ENCODE measurements around the gene CERT1. TPM values are rescaled to one million over a fixed set of nuclear protein-coding genes. Genes with fewer than 3 reads are reported as not detected.

Gene CERT1
- total and polyA plus RNA-seq, 7 donors, result 14.1 to 63.3 (median 46.6) TPM

GRCh38 chr5:75525344-75525743, 13.9 kb upstream of the CERT1 start:
- Histone ChIP-seq H3K4me1 (peaks cover 20% of the 10 kb centered on the region), H3K4me3 (no peak overlapping the region), H3K9me3 (peaks cover 16% of the 10 kb centered on the region), H3K27ac (no peak overlapping the region), H3K27me3 (ENCODE audit: insufficient read depth in 3 of 3, low read length in 2 of 3) (no peaks in the 10 kb centered on the region), H3K36me3 (ENCODE audit: insufficient read depth in 1 of 2, low read depth in 1 of 2) (no peaks in the 10 kb centered on the region)
- TF ChIP-seq, protein P1, sequence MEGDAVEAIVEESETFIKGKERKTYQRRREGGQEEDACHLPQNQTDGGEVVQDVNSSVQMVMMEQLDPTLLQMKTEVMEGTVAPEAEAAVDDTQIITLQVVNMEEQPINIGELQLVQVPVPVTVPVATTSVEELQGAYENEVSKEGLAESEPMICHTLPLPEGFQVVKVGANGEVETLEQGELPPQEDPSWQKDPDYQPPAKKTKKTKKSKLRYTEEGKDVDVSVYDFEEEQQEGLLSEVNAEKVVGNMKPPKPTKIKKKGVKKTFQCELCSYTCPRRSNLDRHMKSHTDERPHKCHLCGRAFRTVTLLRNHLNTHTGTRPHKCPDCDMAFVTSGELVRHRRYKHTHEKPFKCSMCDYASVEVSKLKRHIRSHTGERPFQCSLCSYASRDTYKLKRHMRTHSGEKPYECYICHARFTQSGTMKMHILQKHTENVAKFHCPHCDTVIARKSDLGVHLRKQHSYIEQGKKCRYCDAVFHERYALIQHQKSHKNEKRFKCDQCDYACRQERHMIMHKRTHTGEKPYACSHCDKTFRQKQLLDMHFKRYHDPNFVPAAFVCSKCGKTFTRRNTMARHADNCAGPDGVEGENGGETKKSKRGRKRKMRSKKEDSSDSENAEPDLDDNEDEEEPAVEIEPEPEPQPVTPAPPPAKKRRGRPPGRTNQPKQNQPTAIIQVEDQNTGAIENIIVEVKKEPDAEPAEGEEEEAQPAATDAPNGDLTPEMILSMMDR (IDR thresholded peaks at IDR 0.05), result no peak
- no peak for DNase-seq
- 90 to 94% (median 94%) methylated on average over 1 of the region's 1 CpG for WGBS, 3 donors
- intact Hi-C loops (cut with DNase I), result no loop called here
- no peak for ATAC-seq

GRCh38 chr5:75524591-75524990, 13.2 kb upstream of the CERT1 start:
- Histone ChIP-seq H3K9me3 (peaks cover 18% of the 10 kb centered on the region), H3K4me1 (peaks cover 23% of the 10 kb centered on the region), H3K4me3 (no peak overlapping the region), H3K36me3 (ENCODE audit: insufficient read depth in 1 of 2, low read depth in 1 of 2) (no peaks in the 10 kb centered on the region), H3K27ac (no peak overlapping the region), H3K27me3 (ENCODE audit: insufficient read depth in 3 of 3, low read length in 2 of 3) (no peaks in the 10 kb centered on the region)
- TF ChIP-seq, protein P1 (IDR thresholded peaks at IDR 0.05), result no peak
- ATAC-seq (no peak), DNase-seq (no peak)
- WGBS, 3 donors, result 55 to 70% (median 57%) methylated on average over 1 of the region's 1 CpG
- intact Hi-C loops (cut with DNase I), result no loop called here

DNA sequence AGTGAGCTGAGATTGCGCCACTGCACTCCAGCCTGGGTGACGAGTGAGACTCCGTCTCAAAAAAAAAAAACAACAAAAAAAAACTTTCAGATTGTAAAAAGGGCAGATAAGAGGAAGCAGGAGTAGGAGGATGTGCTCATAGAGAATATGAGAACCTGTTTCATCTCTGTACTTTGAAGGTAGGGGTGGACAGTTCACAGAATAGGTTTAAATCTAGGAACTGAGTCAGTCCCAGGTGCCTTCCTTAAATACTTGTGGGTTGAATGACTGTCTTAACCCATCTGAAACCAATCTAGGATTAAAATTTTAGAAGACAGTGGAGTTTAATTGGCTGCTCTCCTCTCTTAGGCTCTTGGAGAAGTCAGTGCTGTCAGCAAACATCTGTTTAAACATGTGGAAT, 12.6 kb upstream of the CERT1 start:
- intact Hi-C loops (cut with DNase I), result no loop called here
- Histone ChIP-seq H3K9me3 (peaks cover 18% of the 10 kb centered on the region), H3K27ac (no peak overlapping the region), H3K4me3 (no peak overlapping the region), H3K27me3 (ENCODE audit: insufficient read depth in 3 of 3, low read length in 2 of 3) (no peaks in the 10 kb centered on the region), H3K36me3 (ENCODE audit: insufficient read depth in 1 of 2, low read depth in 1 of 2) (no peaks in the 10 kb centered on the region), H3K4me1 (peaks cover 28% of the 10 kb centered on the region)
- TF ChIP-seq, protein P1 (IDR thresholded peaks at IDR 0.05), result no peak
- 82 to 91% (median 90%) methylated on average over 3 of the region's 3 CpGs for WGBS, 3 donors
- ATAC-seq (peak; percentile 58 to 84 (median 72)), DNase-seq (no peak)

DNA sequence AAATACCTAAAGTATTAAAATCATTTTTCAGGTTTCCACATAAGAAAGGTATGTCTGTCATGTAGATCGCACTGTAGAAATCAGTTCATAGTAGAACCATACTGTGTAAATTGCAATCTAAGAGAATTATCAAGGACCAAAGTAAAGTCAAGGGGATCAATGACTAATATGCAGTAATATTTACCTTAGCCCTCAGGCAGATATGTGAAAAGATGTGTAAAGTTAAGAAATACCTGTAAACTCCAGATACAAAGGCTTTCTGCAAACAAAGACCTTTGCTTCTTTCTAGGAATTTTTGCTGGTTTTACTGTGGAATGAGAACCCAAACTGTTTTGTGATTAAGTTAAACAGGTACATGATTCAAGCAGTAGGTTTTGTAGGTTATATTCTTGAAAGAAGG, 11.8 kb upstream of the CERT1 start:
- TF ChIP-seq, protein P1 (IDR thresholded peaks at IDR 0.05), result no peak
- H3K27me3 ChIP-seq (ENCODE audit: insufficient read depth in 3 of 3, low read length in 2 of 3), result no peaks in the 10 kb centered on the region
- intact Hi-C loops (cut with DNase I), result no loop called here
- H3K27ac ChIP-seq, result no peak overlapping the region
- H3K36me3 ChIP-seq (ENCODE audit: insufficient read depth in 1 of 2, low read depth in 1 of 2), result no peaks in the 10 kb centered on the region
- WGBS, 3 donors, result 98 to 100% (median 100%) methylated on average over 1 of the region's 1 CpG
- peaks cover 18% of the 10 kb centered on the region for H3K9me3 ChIP-seq
- peaks cover 30% of the 10 kb centered on the region for H3K4me1 ChIP-seq
- ATAC-seq (no peak), DNase-seq (no peak)
- H3K4me3 ChIP-seq, result no peak overlapping the region

DNA sequence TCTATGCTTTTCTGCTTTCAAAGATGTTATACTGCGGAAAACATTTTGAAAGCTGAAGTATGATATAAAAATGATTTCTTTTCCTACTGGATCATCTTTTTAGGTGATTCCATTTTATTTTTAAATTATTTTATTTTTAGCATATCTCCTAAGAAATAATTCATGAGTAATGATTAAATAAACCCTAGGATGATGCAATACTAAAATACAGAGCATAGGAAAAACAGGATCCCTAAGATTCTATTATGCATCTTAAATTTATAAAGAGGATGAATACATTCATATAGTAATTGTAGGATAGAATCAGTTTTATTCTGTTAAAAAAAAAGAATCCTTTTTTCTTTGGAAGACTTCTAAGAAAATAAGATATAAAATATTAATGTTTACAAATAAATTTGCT, 11.1 kb upstream of the CERT1 start:
- Histone ChIP-seq H3K4me1 (peaks cover 30% of the 10 kb centered on the region), H3K27me3 (ENCODE audit: insufficient read depth in 3 of 3, low read length in 2 of 3) (no peaks in the 10 kb centered on the region), H3K4me3 (no peak overlapping the region), H3K36me3 (ENCODE audit: insufficient read depth in 1 of 2, low read depth in 1 of 2) (no peaks in the 10 kb centered on the region), H3K27ac (no peak overlapping the region), H3K9me3 (peaks cover 18% of the 10 kb centered on the region)
- TF ChIP-seq, protein P1 (IDR thresholded peaks at IDR 0.05), result no peak
- no peak for DNase-seq
- no peak for ATAC-seq
- intact Hi-C loops (cut with DNase I), result no loop called here
- WGBS, 3 donors, result 97 to 100% (median 100%) methylated on average over 1 of the region's 1 CpG
